Activated naive CD4-positive, alpha-beta T cell treated with anti-CD3 and anti-CD28 coated beads, Interleukin-2, amount 50 U/mL, for 24 hours (primary cell): Measurements from ENCODE around the gene HHIP.

ENCODE experiments used
- H3K27ac Mint-ChIP-seq: one replicate; pipeline ENCODE4 v1.8.0; 2021; ENCODE audit warnings: mild to moderate bottlenecking, mixed read lengths
- H3K27me3 Mint-ChIP-seq: one replicate; pipeline ENCODE4 v1.8.0; 2021; ENCODE audit warnings: mixed read lengths
- H3K36me3 Mint-ChIP-seq: one replicate; pipeline ENCODE4 v1.8.0; 2021; ENCODE audit warnings: mixed read lengths
- H3K4me1 Mint-ChIP-seq: one replicate; pipeline ENCODE4 v1.8.0; 2021; ENCODE audit warnings: mixed read lengths
- H3K4me3 Mint-ChIP-seq: one replicate; pipeline ENCODE4 v1.8.0; 2021; ENCODE audit warnings: mild to moderate bottlenecking, mixed read lengths
- H3K9me3 Mint-ChIP-seq: one replicate; pipeline ENCODE4 v1.8.0; 2021; ENCODE audit warnings: mixed read lengths

The HHIP gene

GRCh38 chr4:144711700-144712456, 65.9 kb downstream of the HHIP start:
- Mint-ChIP-seq H3K4me3 (no peak overlapping the region), H3K4me1 (no peaks in the 10 kb centered on the region), H3K36me3 (no peaks in the 10 kb centered on the region), H3K27ac (no peak overlapping the region), H3K27me3 (no peaks in the 10 kb centered on the region), H3K9me3 (no peaks in the 10 kb centered on the region)

GRCh38 chr4:144712775-144713174, 66.8 kb downstream of the HHIP start:
- no peaks in the 10 kb centered on the region for H3K4me1 Mint-ChIP-seq
- no peaks in the 10 kb centered on the region for H3K36me3 Mint-ChIP-seq
- no peak overlapping the region for H3K4me3 Mint-ChIP-seq
- H3K27ac Mint-ChIP-seq, result no peak overlapping the region
- no peaks in the 10 kb centered on the region for H3K9me3 Mint-ChIP-seq
- no peaks in the 10 kb centered on the region for H3K27me3 Mint-ChIP-seq

- Mint-ChIP-seq H3K27ac (no peak overlapping the region), H3K27me3 (no peaks in the 10 kb centered on the region), H3K4me1 (no peaks in the 10 kb centered on the region), H3K4me3 (no peak overlapping the region), H3K36me3 (no peaks in the 10 kb centered on the region), H3K9me3 (no peaks in the 10 kb centered on the region)
These were observed 68.2 kb downstream of the HHIP start for GRCh38 chr4:144714166-144714565.

GRCh38 chr4:144715230-144715629, 69.3 kb downstream of the HHIP start:
- H3K4me3 Mint-ChIP-seq, result no peak overlapping the region
- H3K9me3 Mint-ChIP-seq, result no peaks in the 10 kb centered on the region
- no peaks in the 10 kb centered on the region for H3K27me3 Mint-ChIP-seq
- no peaks in the 10 kb centered on the region for H3K36me3 Mint-ChIP-seq
- H3K4me1 Mint-ChIP-seq, result no peaks in the 10 kb centered on the region
- H3K27ac Mint-ChIP-seq, result no peak overlapping the region

- H3K9me3 Mint-ChIP-seq, result no peaks in the 10 kb centered on the region
- no peaks in the 10 kb centered on the region for H3K4me1 Mint-ChIP-seq
- H3K27me3 Mint-ChIP-seq, result no peaks in the 10 kb centered on the region
- H3K4me3 Mint-ChIP-seq, result no peak overlapping the region
- no peaks in the 10 kb centered on the region for H3K36me3 Mint-ChIP-seq
- H3K27ac Mint-ChIP-seq, result no peak overlapping the region
These were observed 70.8 kb downstream of the HHIP start for GRCh38 chr4:144716778-144717177.

GRCh38 chr4:144718958-144719512, 73.1 kb downstream of the HHIP start:
- no peaks in the 10 kb centered on the region for H3K27me3 Mint-ChIP-seq
- no peak overlapping the region for H3K4me3 Mint-ChIP-seq
- H3K36me3 Mint-ChIP-seq, result no peaks in the 10 kb centered on the region
- H3K9me3 Mint-ChIP-seq, result no peaks in the 10 kb centered on the region
- no peak overlapping the region for H3K27ac Mint-ChIP-seq
- H3K4me1 Mint-ChIP-seq, result no peaks in the 10 kb centered on the region

- Mint-ChIP-seq H3K27ac (no peak overlapping the region), H3K4me1 (no peaks in the 10 kb centered on the region), H3K36me3 (no peaks in the 10 kb centered on the region), H3K4me3 (no peak overlapping the region), H3K27me3 (no peaks in the 10 kb centered on the region), H3K9me3 (no peaks in the 10 kb centered on the region)
These were observed 74.5 kb downstream of the HHIP start for GRCh38 chr4:144720491-144720890.

GRCh38 chr4:144721994-144722393, 76.0 kb downstream of the HHIP start:
- Mint-ChIP-seq H3K27ac (no peak overlapping the region), H3K4me1 (no peaks in the 10 kb centered on the region), H3K27me3 (no peaks in the 10 kb centered on the region), H3K9me3 (no peaks in the 10 kb centered on the region), H3K4me3 (no peak overlapping the region), H3K36me3 (no peaks in the 10 kb centered on the region)

GRCh38 chr4:144723471-144723870, 77.5 kb downstream of the HHIP start:
- H3K9me3 Mint-ChIP-seq, result no peaks in the 10 kb centered on the region
- H3K27ac Mint-ChIP-seq, result no peak overlapping the region
- no peaks in the 10 kb centered on the region for H3K4me1 Mint-ChIP-seq
- no peaks in the 10 kb centered on the region for H3K36me3 Mint-ChIP-seq
- no peak overlapping the region for H3K4me3 Mint-ChIP-seq
- no peaks in the 10 kb centered on the region for H3K27me3 Mint-ChIP-seq

GRCh38 chr4:144729175-144729574, 83.2 kb downstream of the HHIP start:
- Mint-ChIP-seq H3K27ac (no peak overlapping the region), H3K36me3 (no peaks in the 10 kb centered on the region), H3K4me3 (no peak overlapping the region), H3K27me3 (peaks cover 2% of the 10 kb centered on the region), H3K4me1 (no peaks in the 10 kb centered on the region), H3K9me3 (no peaks in the 10 kb centered on the region)

GRCh38 chr4:144732584-144733428, 86.8 kb downstream of the HHIP start:
- no peak overlapping the region for H3K4me3 Mint-ChIP-seq
- no peaks in the 10 kb centered on the region for H3K4me1 Mint-ChIP-seq
- H3K9me3 Mint-ChIP-seq, result no peaks in the 10 kb centered on the region
- peaks cover 2% of the 10 kb centered on the region for H3K27me3 Mint-ChIP-seq
- H3K36me3 Mint-ChIP-seq, result no peaks in the 10 kb centered on the region
- no peak overlapping the region for H3K27ac Mint-ChIP-seq

- Mint-ChIP-seq H3K27ac (no peak overlapping the region), H3K9me3 (no peaks in the 10 kb centered on the region), H3K4me3 (no peak overlapping the region), H3K4me1 (no peaks in the 10 kb centered on the region), H3K36me3 (no peaks in the 10 kb centered on the region), H3K27me3 (peaks cover 2% of the 10 kb centered on the region)
These were observed 87.6 kb downstream of the HHIP start for GRCh38 chr4:144733566-144733965.

- H3K9me3 Mint-ChIP-seq, result no peaks in the 10 kb centered on the region
- no peaks in the 10 kb centered on the region for H3K36me3 Mint-ChIP-seq
- H3K27ac Mint-ChIP-seq, result no peak overlapping the region
- no peaks in the 10 kb centered on the region for H3K4me1 Mint-ChIP-seq
- no peaks in the 10 kb centered on the region for H3K27me3 Mint-ChIP-seq
- H3K4me3 Mint-ChIP-seq, result no peak overlapping the region
These were observed 88.6 kb downstream of the HHIP start for GRCh38 chr4:144734522-144734921.

- H3K36me3 Mint-ChIP-seq, result no peaks in the 10 kb centered on the region
- H3K27ac Mint-ChIP-seq, result no peak overlapping the region
- H3K4me3 Mint-ChIP-seq, result no peak overlapping the region
- H3K9me3 Mint-ChIP-seq, result peaks cover 5% of the 10 kb centered on the region
- H3K4me1 Mint-ChIP-seq, result no peaks in the 10 kb centered on the region
- peaks cover 1% of the 10 kb centered on the region for H3K27me3 Mint-ChIP-seq
These were observed 92.7 kb downstream of the HHIP start for GRCh38 chr4:144738649-144739048.

- no peaks in the 10 kb centered on the region for H3K36me3 Mint-ChIP-seq
These were observed 93.6 kb downstream of the HHIP start for GRCh38 chr4:144739511-144740033.

GRCh38 chr4:144740316-144740715, 94.4 kb downstream of the HHIP start:
- Mint-ChIP-seq H3K4me3 (no peak overlapping the region), H3K27ac (no peak overlapping the region), H3K9me3 (peaks cover 5% of the 10 kb centered on the region), H3K36me3 (no peaks in the 10 kb centered on the region), H3K27me3 (peaks cover 1% of the 10 kb centered on the region), H3K4me1 (no peaks in the 10 kb centered on the region)

More at GRCh38 chr4:144739511-144740033, 93.6 kb downstream of the HHIP start:
- no peaks in the 10 kb centered on the region for H3K4me1 Mint-ChIP-seq
- peaks cover 1% of the 10 kb centered on the region for H3K27me3 Mint-ChIP-seq
- H3K4me3 Mint-ChIP-seq, result no peak overlapping the region
- H3K9me3 Mint-ChIP-seq, result peaks cover 5% of the 10 kb centered on the region
- no peak overlapping the region for H3K27ac Mint-ChIP-seq
